22Rv1 (cell line): ENCODE data around the gene NHEJ1.

Source experiments
- CTCF ChIP-seq: fragments of 450-650 bp; IDR thresholded peaks from 2 replicates; pipeline ENCODE4 v1.5.1; 2017; ENCODE audit warnings: mild to moderate bottlenecking
- ZFX ChIP-seq: fragments of 450-650 bp; IDR thresholded peaks from 2 replicates; pipeline ENCODE4 v1.6.1; 2017; ENCODE audit warnings: antibody characterized with exemption, borderline replicate concordance

GRCh38 chr2:219028141-219028540, 132.5 kb downstream of the NHEJ1 start:
- no peak for TF ChIP-seq CTCF
- TF ChIP-seq ZFX: no peak
